Endothelial cell (in vitro differentiated cells): ENCODE data around the gene NOL7. TPM values are rescaled to one million over a fixed set of nuclear protein-coding genes. Genes with fewer than 3 reads are reported as not detected.

Experiments
- DNase-seq: peaks from one replicate; pipeline ENCODE4 v3.0.0; 2021; ENCODE audit warnings: low spot score
- H3K27ac Mint-ChIP-seq: one replicate; pipeline ENCODE4 v1.8.0; 2021; ENCODE audit warnings: mixed read lengths, inconsistent platforms; ENCODE audit not compliant: unreplicated experiment
- H3K27me3 Mint-ChIP-seq: one replicate; pipeline ENCODE4 v1.8.0; 2021; ENCODE audit warnings: mild to moderate bottlenecking, moderate library complexity, mixed read lengths, inconsistent platforms; ENCODE audit not compliant: unreplicated experiment
- H3K36me3 Mint-ChIP-seq: one replicate; pipeline ENCODE4 v1.8.0; 2021; ENCODE audit warnings: mild to moderate bottlenecking, low read depth, mixed read lengths, inconsistent platforms; ENCODE audit not compliant: unreplicated experiment
- H3K4me1 Mint-ChIP-seq: one replicate; pipeline ENCODE4 v1.8.0; 2021; ENCODE audit warnings: mild to moderate bottlenecking, mixed read lengths, inconsistent platforms; ENCODE audit not compliant: unreplicated experiment
- H3K4me3 Mint-ChIP-seq: one replicate; pipeline ENCODE4 v1.8.0; 2021; ENCODE audit warnings: mild to moderate bottlenecking, mixed read lengths, inconsistent platforms; ENCODE audit not compliant: unreplicated experiment
- H3K9me3 Mint-ChIP-seq: one replicate; pipeline ENCODE4 v1.8.0; 2021; ENCODE audit warnings: mixed read lengths, inconsistent platforms; ENCODE audit not compliant: unreplicated experiment
- CTCF ChIP-seq: fragments of 200-600 bp; sonication (generic); IDR thresholded peaks from one replicate; pipeline ENCODE4 v1.5.0; 2021; ENCODE audit warnings: antibody characterized with exemption; ENCODE audit not compliant: unreplicated experiment
- total RNA-seq: library from RNA; stranded (reverse); fragmentation: NEBNext Ultra II Directional; extraction: Animal tissue kit (Norgen Biotek cat#: 25700); gene quantifications from one replicate; pipeline ENCODE4 v1.2.1, GENCODE V29; 2021; ENCODE audit not compliant: unreplicated experiment

The NOL7 gene
- total RNA-seq, 1 donor from 2014 or later: 43.5 TPM

GRCh38 chr6:13630499-13630898 is 15.4 kb downstream of the NOL7 start:
- peak overlapping the region; percentile 61 for H3K27ac Mint-ChIP-seq
- no peak for TF ChIP-seq CTCF
- peaks cover 3% of the 10 kb centered on the region for H3K27me3 Mint-ChIP-seq
- DNase-seq: no peak
- no peak overlapping the region for H3K4me3 Mint-ChIP-seq
- no peaks in the 10 kb centered on the region for H3K9me3 Mint-ChIP-seq
- peaks cover 19% of the 10 kb centered on the region for H3K36me3 Mint-ChIP-seq
- H3K4me1 Mint-ChIP-seq: peaks cover 49% of the 10 kb centered on the region

GRCh38 chr6:13633343-13633742 is 18.2 kb downstream of the NOL7 start:
- peaks cover 3% of the 10 kb centered on the region for H3K27me3 Mint-ChIP-seq
- H3K9me3 Mint-ChIP-seq: no peaks in the 10 kb centered on the region
- DNase-seq: no peak
- no peak for TF ChIP-seq CTCF
- H3K27ac Mint-ChIP-seq: no peak overlapping the region
- H3K4me1 Mint-ChIP-seq: peaks cover 65% of the 10 kb centered on the region
- H3K4me3 Mint-ChIP-seq: no peak overlapping the region
- peaks cover 23% of the 10 kb centered on the region for H3K36me3 Mint-ChIP-seq

GRCh38 chr6:13635948-13636658 is 21.0 kb downstream of the NOL7 start:
- Mint-ChIP-seq H3K4me1 (peaks cover 46% of the 10 kb centered on the region), H3K36me3 (peaks cover 23% of the 10 kb centered on the region), H3K27me3 (peaks cover 1% of the 10 kb centered on the region), H3K27ac (peak overlapping the region; percentile 90), H3K9me3 (no peaks in the 10 kb centered on the region), H3K4me3 (no peak overlapping the region)
- DNase-seq: no peak
- TF ChIP-seq CTCF: no peak

- Mint-ChIP-seq H3K4me3 (no peak overlapping the region), H3K27ac (peak overlapping the region; percentile 90), H3K27me3 (peaks cover 1% of the 10 kb centered on the region), H3K9me3 (no peaks in the 10 kb centered on the region), H3K4me1 (peaks cover 38% of the 10 kb centered on the region), H3K36me3 (peaks cover 11% of the 10 kb centered on the region)
- DNase-seq: no peak
- TF ChIP-seq CTCF: no peak
Measured at GRCh38 chr6:13638014-13638413, 22.9 kb downstream of the NOL7 start.

GRCh38 chr6:13638626-13639025 is 23.5 kb downstream of the NOL7 start:
- H3K27ac Mint-ChIP-seq: peak overlapping the region; percentile 67
- no peak for DNase-seq
- peaks cover 38% of the 10 kb centered on the region for H3K4me1 Mint-ChIP-seq
- H3K9me3 Mint-ChIP-seq: no peaks in the 10 kb centered on the region
- no peak for TF ChIP-seq CTCF
- H3K4me3 Mint-ChIP-seq: no peak overlapping the region
- peaks cover 1% of the 10 kb centered on the region for H3K27me3 Mint-ChIP-seq
- peaks cover 17% of the 10 kb centered on the region for H3K36me3 Mint-ChIP-seq
